IPS DF 6.9 (cell line): ENCODE results near the gene WWOX.

Experiments
- DNase-seq: peaks from one replicate; pipeline ENCODE4 v3.0.0-alpha.2; 2013; ENCODE audit warnings: low read depth, low spot score
- H3K27ac ChIP-seq: one replicate; pipeline ENCODE4 v1.5.1; 2013; ENCODE audit warnings: low read length, control low read depth
- H3K27me3 ChIP-seq: 2 replicates; pipeline ENCODE4 v1.6.1; 2013; ENCODE audit warnings: mild to moderate bottlenecking, low read length; ENCODE audit not compliant: control insufficient read depth, insufficient read depth
- H3K36me3 ChIP-seq: 2 replicates; pipeline ENCODE4 v1.6.1; 2013; ENCODE audit warnings: low read length; ENCODE audit not compliant: control insufficient read depth, insufficient read depth
- H3K4me1 ChIP-seq: 2 replicates; pipeline ENCODE4 v1.6.1; 2013; ENCODE audit warnings: low read length; ENCODE audit not compliant: control insufficient read depth, insufficient read depth
- H3K4me3 ChIP-seq: 2 replicates; pipeline ENCODE4 v1.5.1; 2013; ENCODE audit warnings: mild to moderate bottlenecking, low read length
- H3K9me3 ChIP-seq: 2 replicates; pipeline ENCODE4 v1.6.1; 2013; ENCODE audit warnings: low read length, inconsistent platforms; ENCODE audit not compliant: control insufficient read depth, insufficient read depth
- WGBS: extraction: QIAGEN DNeasy Blood & Tissue Kit; methylation state at CpG from one replicate; pipeline ENCODE4 v1.1.7; 2013; ENCODE audit warnings: mixed read lengths, missing lambda C conversion rate; ENCODE audit not compliant: insufficient read length, insufficient coverage; 5-methylcytosine and 5-hydroxymethylcytosine counted together

The WWOX gene

DNA sequence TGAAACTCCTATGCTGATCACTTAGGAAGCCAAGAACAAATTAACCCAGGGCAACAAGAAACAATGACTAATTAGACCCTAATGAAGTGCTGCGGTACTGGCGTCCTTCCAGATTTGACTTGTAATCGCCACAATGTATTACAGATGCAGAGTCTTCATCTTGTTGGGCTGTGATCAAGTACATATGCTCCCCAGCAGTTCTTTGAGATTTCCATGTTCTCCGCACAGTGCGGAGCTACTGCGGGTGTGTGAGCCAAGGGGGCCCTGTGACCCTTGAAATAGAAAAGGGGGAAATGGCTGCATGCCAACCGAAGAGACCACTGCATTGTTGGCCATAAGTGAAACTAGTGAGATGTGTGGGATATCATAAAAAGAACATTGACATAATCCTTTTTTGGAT is 1031.2 kb downstream of the WWOX start:
- DNase-seq = no peak
- no CpG with 5 or more reads among the region's 7 CpGs for WGBS
- no peak overlapping the region for H3K27ac ChIP-seq
- H3K36me3 ChIP-seq = no peaks in the 10 kb centered on the region
- no peaks in the 10 kb centered on the region for H3K4me1 ChIP-seq
- no peaks in the 10 kb centered on the region for H3K27me3 ChIP-seq
- no peaks in the 10 kb centered on the region for H3K9me3 ChIP-seq
- H3K4me3 ChIP-seq = no peak overlapping the region

GRCh38 chr16:79131321-79132075 is 1032.0 kb downstream of the WWOX start:
- Histone ChIP-seq H3K36me3 (no peaks in the 10 kb centered on the region), H3K9me3 (no peaks in the 10 kb centered on the region), H3K4me3 (no peak overlapping the region), H3K27me3 (no peaks in the 10 kb centered on the region), H3K27ac (no peak overlapping the region), H3K4me1 (no peaks in the 10 kb centered on the region)
- no peak for DNase-seq
- WGBS = no CpG with 5 or more reads among the region's 6 CpGs

GRCh38 chr16:79132701-79133100 is 1033.2 kb downstream of the WWOX start:
- WGBS = no CpG with 5 or more reads among the region's 3 CpGs
- Histone ChIP-seq H3K27ac (no peak overlapping the region), H3K4me3 (no peak overlapping the region), H3K4me1 (no peaks in the 10 kb centered on the region), H3K36me3 (no peaks in the 10 kb centered on the region), H3K27me3 (no peaks in the 10 kb centered on the region), H3K9me3 (no peaks in the 10 kb centered on the region)
- DNase-seq = no peak

DNA sequence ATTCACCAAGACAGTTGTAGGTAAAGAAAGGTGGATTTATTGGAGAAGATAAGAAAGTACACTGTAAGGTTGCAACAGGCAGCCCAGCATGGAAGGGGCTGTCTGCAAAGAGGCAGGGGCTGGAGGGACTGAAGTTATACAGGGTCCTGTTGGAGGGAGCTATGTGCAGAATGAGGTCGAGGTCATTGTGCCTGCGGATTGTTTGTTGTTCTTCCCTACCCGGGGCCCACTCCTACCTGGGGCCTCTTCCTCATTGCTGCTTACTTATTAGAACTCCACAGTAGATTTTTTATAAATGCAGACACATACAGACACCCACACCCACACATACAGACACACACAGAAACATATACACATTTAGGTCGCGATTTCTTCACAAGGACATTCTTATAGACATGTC is 1034.8 kb downstream of the WWOX start:
- no peak for DNase-seq
- no peaks in the 10 kb centered on the region for H3K4me1 ChIP-seq
- H3K36me3 ChIP-seq = no peaks in the 10 kb centered on the region
- H3K27ac ChIP-seq = no peak overlapping the region
- no peak overlapping the region for H3K4me3 ChIP-seq
- H3K27me3 ChIP-seq = no peaks in the 10 kb centered on the region
- no peaks in the 10 kb centered on the region for H3K9me3 ChIP-seq
- no CpG with 5 or more reads among the region's 5 CpGs for WGBS

DNA sequence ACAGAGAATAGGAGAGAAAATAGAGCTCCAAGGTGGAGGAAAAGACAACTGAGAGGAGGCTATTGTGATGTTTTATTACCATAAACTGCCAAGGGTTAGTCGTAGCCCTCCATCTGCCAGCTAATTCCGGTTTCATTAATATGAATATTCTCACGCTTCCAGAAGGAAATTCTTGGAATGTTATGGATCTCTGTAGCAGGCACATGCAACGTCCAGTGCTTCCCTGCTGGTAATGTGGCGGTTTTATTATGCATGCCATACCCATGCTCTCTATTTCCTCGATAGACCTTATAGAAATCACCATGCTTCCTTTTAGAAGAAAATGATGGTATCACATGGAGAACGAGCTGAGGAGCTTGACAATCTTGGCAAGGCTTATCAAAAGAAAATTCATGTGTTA is 1037.5 kb downstream of the WWOX start:
- Histone ChIP-seq H3K27me3 (no peaks in the 10 kb centered on the region), H3K27ac (no peak overlapping the region)
- WGBS = no CpG with 5 or more reads among the region's 7 CpGs

GRCh38 chr16:79137426-79137939 is 1038.0 kb downstream of the WWOX start:
- DNase-seq = no peak
- no peak overlapping the region for H3K27ac ChIP-seq
- H3K27me3 ChIP-seq = no peaks in the 10 kb centered on the region
- H3K4me3 ChIP-seq = no peak overlapping the region
- WGBS = no CpG with 5 or more reads among the region's 6 CpGs
- no peaks in the 10 kb centered on the region for H3K4me1 ChIP-seq
- H3K9me3 ChIP-seq = no peaks in the 10 kb centered on the region
- H3K36me3 ChIP-seq = no peaks in the 10 kb centered on the region

More for the DNA sequence above, 1037.5 kb downstream of the WWOX start:
- no peaks in the 10 kb centered on the region for H3K4me1 ChIP-seq
- no peaks in the 10 kb centered on the region for H3K36me3 ChIP-seq
- no peak for DNase-seq
- H3K4me3 ChIP-seq = no peak overlapping the region
- H3K9me3 ChIP-seq = no peaks in the 10 kb centered on the region

- no peak for DNase-seq
- H3K27ac ChIP-seq = no peak overlapping the region
- no peaks in the 10 kb centered on the region for H3K36me3 ChIP-seq
- H3K4me3 ChIP-seq = no peak overlapping the region
- no peaks in the 10 kb centered on the region for H3K27me3 ChIP-seq
- no peaks in the 10 kb centered on the region for H3K9me3 ChIP-seq
- H3K4me1 ChIP-seq = no peaks in the 10 kb centered on the region
- no CpG with 5 or more reads among the region's 7 CpGs for WGBS
Observed at GRCh38 chr16:79139799-79140198, 1040.3 kb downstream of the WWOX start.

DNA sequence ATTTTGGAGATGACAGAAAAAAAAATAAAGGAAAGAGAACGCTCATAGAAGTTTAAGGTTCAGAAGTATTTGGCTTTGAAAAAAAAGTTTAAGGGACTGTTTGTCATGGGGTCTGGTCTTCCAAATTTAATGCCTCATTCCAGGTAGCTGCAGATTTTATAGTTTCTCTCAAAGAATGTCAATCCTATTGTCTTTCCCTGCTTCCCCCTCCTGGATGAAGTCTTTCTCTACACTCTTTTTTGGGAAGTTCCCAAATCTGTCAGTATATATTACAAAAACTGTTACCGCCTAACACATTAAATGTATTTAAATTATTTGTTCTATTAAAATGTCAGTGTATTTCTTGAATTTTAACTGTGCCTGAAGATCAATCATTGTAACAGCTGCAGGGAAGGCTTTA is 1043.6 kb downstream of the WWOX start:
- DNase-seq = no peak
- no CpG with 5 or more reads among the region's 2 CpGs for WGBS
- Histone ChIP-seq H3K36me3 (no peaks in the 10 kb centered on the region), H3K9me3 (no peaks in the 10 kb centered on the region), H3K4me1 (no peaks in the 10 kb centered on the region), H3K27ac (no peak overlapping the region), H3K27me3 (no peaks in the 10 kb centered on the region), H3K4me3 (no peak overlapping the region)

DNA sequence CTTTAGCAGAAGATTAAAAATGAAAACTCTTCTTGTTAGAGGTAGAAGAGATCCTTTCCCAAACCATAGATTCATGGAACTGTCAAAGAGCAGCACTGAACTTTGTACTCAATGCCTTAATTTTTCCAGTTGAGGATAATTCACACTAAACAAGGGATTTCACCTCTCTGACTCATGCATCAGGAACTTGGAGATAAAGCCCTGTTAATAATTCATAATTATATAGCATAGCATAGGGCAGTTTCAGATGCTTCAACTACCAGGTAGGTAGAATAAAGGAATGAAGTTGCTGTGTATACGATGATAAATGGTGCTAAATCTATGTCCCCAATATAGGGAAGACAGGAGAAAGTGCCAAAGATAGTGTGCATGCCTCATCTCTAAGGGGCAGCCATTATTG is 1050.7 kb downstream of the WWOX start:
- no peak for DNase-seq
- no peaks in the 10 kb centered on the region for H3K27me3 ChIP-seq
- WGBS = no CpG with 5 or more reads among the region's 1 CpG
- no peaks in the 10 kb centered on the region for H3K36me3 ChIP-seq
- no peak overlapping the region for H3K27ac ChIP-seq
- no peaks in the 10 kb centered on the region for H3K4me1 ChIP-seq
- H3K4me3 ChIP-seq = no peak overlapping the region
- no peaks in the 10 kb centered on the region for H3K9me3 ChIP-seq

GRCh38 chr16:79150632-79151310 is 1051.3 kb downstream of the WWOX start:
- no peak overlapping the region for H3K27ac ChIP-seq
- no peak for DNase-seq
- H3K4me3 ChIP-seq = no peak overlapping the region
- no peaks in the 10 kb centered on the region for H3K9me3 ChIP-seq
- H3K36me3 ChIP-seq = no peaks in the 10 kb centered on the region
- H3K4me1 ChIP-seq = no peaks in the 10 kb centered on the region
- no peaks in the 10 kb centered on the region for H3K27me3 ChIP-seq
- WGBS = no CpG with 5 or more reads among the region's 13 CpGs
